Measurements from ENCODE around the gene BBS4.

- no peak for TF ChIP-seq CTCF (conservative IDR thresholded peaks at IDR 0.05 in 1 of 2, IDR thresholded peaks at IDR 0.05 in 1 of 2; ENCODE audit: low read depth in 1 of 2, low read length in 2 of 2)
- no peak for TF ChIP-seq EZH2 (IDR thresholded peaks at IDR 0.05; ENCODE audit: low read length, missing control alignments)
These were observed 41.1 kb downstream of the BBS4 start for GRCh38 chr15:72727154-72727553.

Measured in fibroblast of lung (primary cell).